HCT116 (cell line): ENCODE measurements around the gene RALB.

Experiments used
- CBX3 ChIP-seq: IDR thresholded peaks from 2 replicates; pipeline ENCODE4 v1.6.1; 2012; ENCODE audit warnings: low read depth
- CEBPB ChIP-seq: IDR thresholded peaks from 2 replicates; pipeline ENCODE4 v1.6.1; 2012; ENCODE audit warnings: low read depth
- EZH2 ChIP-seq: fragments of 200-600 bp; sonication (generic); IDR thresholded peaks from 2 replicates; pipeline ENCODE4 v1.6.1; 2017; ENCODE audit warnings: antibody characterized with exemption, mixed run types
- EZH2phosphoT487 ChIP-seq: fragments of 200-600 bp; IDR thresholded peaks from 2 replicates; pipeline ENCODE4 v1.6.1; 2018; ENCODE audit warnings: antibody characterized with exemption, borderline replicate concordance
- FOSL1 ChIP-seq: IDR thresholded peaks from 2 replicates; pipeline ENCODE4 v1.6.1; 2012; ENCODE audit warnings: low read depth
- JUND ChIP-seq: IDR thresholded peaks from 2 replicates; pipeline ENCODE4 v1.6.1; 2012
- POLR2A ChIP-seq: IDR thresholded peaks from 2 replicates; pipeline ENCODE4 v1.7.0; 2011; ENCODE audit warnings: borderline replicate concordance; ENCODE audit not compliant: insufficient read depth, insufficient read length; ENCODE audit errors: extremely low read depth
- POLR2AphosphoS5 ChIP-seq: IDR thresholded peaks from 2 replicates; pipeline ENCODE4 v1.6.1; 2011; ENCODE audit warnings: mild to moderate bottlenecking, low read depth, low read length, moderate library complexity
- SP1 ChIP-seq: IDR thresholded peaks from 2 replicates; pipeline ENCODE4 v1.6.1; 2012; ENCODE audit warnings: low read depth
- SRF ChIP-seq: IDR thresholded peaks from 2 replicates; pipeline ENCODE4 v1.6.1; 2012; ENCODE audit warnings: low read depth
- TCF7L2 ChIP-seq: IDR thresholded peaks from 2 replicates; pipeline ENCODE4 v1.7.0; 2011; ENCODE audit warnings: borderline replicate concordance, inconsistent platforms; ENCODE audit not compliant: insufficient read depth, insufficient read length; ENCODE audit errors: extremely low read depth
- TF ChIP-seq, protein P1 (sequence below): IDR thresholded peaks from 2 replicates; pipeline ENCODE4 v1.6.1; 2012
- TF ChIP-seq, protein P2 (sequence below), 3 experiments: fragments of 200-600 bp in 1 of 3; sonication (generic) in 1 of 3; IDR thresholded peaks in 2 of 3; conservative IDR thresholded peaks in 1 of 3; 2 replicates each; pipeline ENCODE4 v1.5.1; 2012 to 2017; ENCODE audit warnings: low read depth in 2 of 3, low read length in 2 of 3, antibody characterized with exemption in 1 of 3, borderline replicate concordance in 1 of 3, control low read depth in 1 of 3, mild to moderate bottlenecking in 1 of 3, mixed read lengths in 1 of 3, mixed run types in 1 of 3, moderate library complexity in 1 of 3; ENCODE audit not compliant: insufficient read depth in 1 of 3
- TF ChIP-seq, protein P3 (sequence below): IDR thresholded peaks from 2 replicates; pipeline ENCODE4 v1.6.1; 2012

DNA sequence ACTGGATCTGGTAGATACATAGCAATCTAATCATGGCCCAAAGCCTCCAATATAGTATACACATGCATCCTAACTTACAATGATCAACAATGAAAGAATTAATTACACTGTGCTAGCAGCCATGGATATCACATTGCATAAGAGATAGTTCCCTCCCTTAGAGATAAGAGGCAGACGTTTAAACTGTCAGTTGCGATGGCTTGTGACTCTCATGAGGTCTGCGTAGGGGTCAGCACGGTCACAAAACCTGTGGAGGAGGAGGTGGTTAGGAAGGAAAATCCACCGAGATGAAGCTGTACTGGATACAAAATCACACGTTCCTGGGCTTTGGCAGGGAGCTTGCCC is 800 bp upstream of the RALB start:
- TF ChIP-seq SP1 = no peak
- TF ChIP-seq EZH2 = no peak
- TF ChIP-seq POLR2AphosphoS5 = no peak
- TF ChIP-seq CBX3 = no peak
- TF ChIP-seq FOSL1 = no peak
- TF ChIP-seq EZH2phosphoT487 = no peak
- TF ChIP-seq JUND = no peak
- TF ChIP-seq, protein P1, sequence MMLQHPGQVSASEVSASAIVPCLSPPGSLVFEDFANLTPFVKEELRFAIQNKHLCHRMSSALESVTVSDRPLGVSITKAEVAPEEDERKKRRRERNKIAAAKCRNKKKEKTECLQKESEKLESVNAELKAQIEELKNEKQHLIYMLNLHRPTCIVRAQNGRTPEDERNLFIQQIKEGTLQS = no peak
- TF ChIP-seq, protein P2, sequence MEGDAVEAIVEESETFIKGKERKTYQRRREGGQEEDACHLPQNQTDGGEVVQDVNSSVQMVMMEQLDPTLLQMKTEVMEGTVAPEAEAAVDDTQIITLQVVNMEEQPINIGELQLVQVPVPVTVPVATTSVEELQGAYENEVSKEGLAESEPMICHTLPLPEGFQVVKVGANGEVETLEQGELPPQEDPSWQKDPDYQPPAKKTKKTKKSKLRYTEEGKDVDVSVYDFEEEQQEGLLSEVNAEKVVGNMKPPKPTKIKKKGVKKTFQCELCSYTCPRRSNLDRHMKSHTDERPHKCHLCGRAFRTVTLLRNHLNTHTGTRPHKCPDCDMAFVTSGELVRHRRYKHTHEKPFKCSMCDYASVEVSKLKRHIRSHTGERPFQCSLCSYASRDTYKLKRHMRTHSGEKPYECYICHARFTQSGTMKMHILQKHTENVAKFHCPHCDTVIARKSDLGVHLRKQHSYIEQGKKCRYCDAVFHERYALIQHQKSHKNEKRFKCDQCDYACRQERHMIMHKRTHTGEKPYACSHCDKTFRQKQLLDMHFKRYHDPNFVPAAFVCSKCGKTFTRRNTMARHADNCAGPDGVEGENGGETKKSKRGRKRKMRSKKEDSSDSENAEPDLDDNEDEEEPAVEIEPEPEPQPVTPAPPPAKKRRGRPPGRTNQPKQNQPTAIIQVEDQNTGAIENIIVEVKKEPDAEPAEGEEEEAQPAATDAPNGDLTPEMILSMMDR (IDR thresholded peaks at IDR 0.05 in 2 of 3, conservative IDR thresholded peaks at IDR 0.05 in 1 of 3; ENCODE audit: borderline replicate concordance in 1 of 3, insufficient read depth in 1 of 3, low read depth in 2 of 3, low read length in 2 of 3) = no peak
- TF ChIP-seq POLR2A = no peak
- TF ChIP-seq TCF7L2 = no peak
- TF ChIP-seq, protein P3, sequence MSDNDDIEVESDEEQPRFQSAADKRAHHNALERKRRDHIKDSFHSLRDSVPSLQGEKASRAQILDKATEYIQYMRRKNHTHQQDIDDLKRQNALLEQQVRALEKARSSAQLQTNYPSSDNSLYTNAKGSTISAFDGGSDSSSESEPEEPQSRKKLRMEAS = no peak
- TF ChIP-seq SRF = no peak
- no peak for TF ChIP-seq CEBPB
